OCI-M2 (cell line): Measurements from ENCODE around the gene PTPRC.

Source experiments
- DNase-seq: peaks from one replicate; lab custom pipeline; 2025; ENCODE audit not compliant: unreplicated experiment; lab: John Stamatoyannopoulos, UW

Gene PTPRC

GRCh38 chr1:198699167-198700015 lies 60.6 kb downstream of the PTPRC start:
- DNase-seq, result no peak

- DNase-seq, result no peak
Observed at GRCh38 chr1:198700016-198700392, 61.2 kb downstream of the PTPRC start.

GRCh38 chr1:198700396-198700795 lies 61.6 kb downstream of the PTPRC start:
- DNase-seq, result no peak

GRCh38 chr1:198701250-198701649 lies 62.4 kb downstream of the PTPRC start:
- DNase-seq, result no peak

GRCh38 chr1:198701766-198702539 lies 63.1 kb downstream of the PTPRC start:
- DNase-seq, result no peak

- DNase-seq, result no peak
Observed at GRCh38 chr1:198708761-198709525, 70.1 kb downstream of the PTPRC start.

GRCh38 chr1:198711837-198712236 lies 73.0 kb downstream of the PTPRC start:
- DNase-seq, result no peak

- DNase-seq, result no peak
Observed at GRCh38 chr1:198713081-198713480, 74.2 kb downstream of the PTPRC start.

- DNase-seq, result no peak
Observed at GRCh38 chr1:198714271-198714670, 75.4 kb downstream of the PTPRC start.

GRCh38 chr1:198716051-198716450 lies 77.2 kb downstream of the PTPRC start:
- DNase-seq, result no peak

GRCh38 chr1:198717510-198717909 lies 78.7 kb downstream of the PTPRC start:
- no peak for DNase-seq

- DNase-seq, result no peak
Observed at GRCh38 chr1:198723127-198723526, 84.3 kb downstream of the PTPRC start.

- DNase-seq, result no peak
Observed at GRCh38 chr1:198725090-198725489, 86.2 kb downstream of the PTPRC start.

- no peak for DNase-seq
Observed at GRCh38 chr1:198726455-198726854, 87.6 kb downstream of the PTPRC start.

- DNase-seq, result no peak
Observed at GRCh38 chr1:198729195-198729863, 90.5 kb downstream of the PTPRC start.

GRCh38 chr1:198730952-198731351 lies 92.1 kb downstream of the PTPRC start:
- DNase-seq, result no peak

GRCh38 chr1:198734323-198735008 lies 95.6 kb downstream of the PTPRC start:
- DNase-seq, result no peak

- DNase-seq, result no peak
Observed at GRCh38 chr1:198741744-198742143, 102.9 kb downstream of the PTPRC start.

- no peak for DNase-seq
Observed at GRCh38 chr1:198747127-198747526, 108.3 kb downstream of the PTPRC start.

- no peak for DNase-seq
Observed at GRCh38 chr1:198749279-198749678, 110.4 kb downstream of the PTPRC start.
